Measurements from ENCODE around the gene NCOR2.

- TF ChIP-seq CTCF (IDR thresholded peaks at IDR 0.05) = no peak
- no peak for TF ChIP-seq POLR2A (IDR thresholded peaks at IDR 0.05)
Measured at GRCh38 chr12:124588018-124588634, 20.7 kb upstream of the NCOR2 start.
